HG03039 (cell line): ENCODE measurements around the gene ZNF821.
"Not testable (repeated sequence)": the region's sequence is repeated elsewhere in the genome, so short reads cannot be mapped to it uniquely, and the experiment has no call there.

ENCODE experiments used
- ATAC-seq: cut with Tn5 transposase; IDR thresholded peaks from one replicate; pipeline ENCODE4 v1.9.1; 2021; ENCODE audit warnings: mild to moderate bottlenecking, moderate library complexity; ENCODE audit not compliant: unreplicated experiment

The ZNF821 gene

GRCh38 chr16:71817155-71817500 lies 66.9 kb downstream of the ZNF821 start:
- ATAC-seq: not testable (repeated sequence)

DNA sequence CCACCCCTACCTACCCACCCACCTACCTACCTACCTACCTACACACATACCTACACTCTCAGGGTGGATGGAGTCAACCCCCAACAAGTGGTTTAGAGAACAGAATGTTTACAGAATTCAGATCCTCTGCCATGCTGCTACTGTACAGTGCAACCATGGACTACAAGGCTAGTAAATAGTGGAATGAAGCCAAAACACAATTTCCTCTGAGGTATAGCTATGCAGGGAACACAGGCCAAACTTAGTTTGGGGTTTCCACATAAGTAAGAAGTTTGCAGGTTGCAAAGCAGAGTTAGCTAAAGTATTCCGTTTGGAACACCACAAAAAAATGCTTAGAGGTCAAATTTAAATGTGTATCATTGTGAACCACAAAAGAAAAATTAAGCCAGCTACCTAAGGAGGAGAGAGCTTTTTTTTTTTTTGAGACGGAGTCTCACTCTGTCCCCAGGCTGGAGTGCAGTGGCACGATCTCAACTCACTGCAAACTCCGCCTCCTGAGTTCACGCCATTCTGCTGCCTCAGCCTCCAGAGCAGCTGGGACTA lies 72.7 kb downstream of the ZNF821 start:
- ATAC-seq: no peak

- not testable (repeated sequence) for ATAC-seq
Measured at GRCh38 chr16:71810155-71810530, 73.8 kb downstream of the ZNF821 start.
